CD1c-positive myeloid dendritic cell (primary cell): ENCODE measurements around the gene GRK2.

ENCODE experiments used
- DNase-seq: peaks from one replicate; pipeline ENCODE4 v3.0.0-alpha.2; 2016; ENCODE audit errors: extremely low spot score

Gene GRK2

DNA sequence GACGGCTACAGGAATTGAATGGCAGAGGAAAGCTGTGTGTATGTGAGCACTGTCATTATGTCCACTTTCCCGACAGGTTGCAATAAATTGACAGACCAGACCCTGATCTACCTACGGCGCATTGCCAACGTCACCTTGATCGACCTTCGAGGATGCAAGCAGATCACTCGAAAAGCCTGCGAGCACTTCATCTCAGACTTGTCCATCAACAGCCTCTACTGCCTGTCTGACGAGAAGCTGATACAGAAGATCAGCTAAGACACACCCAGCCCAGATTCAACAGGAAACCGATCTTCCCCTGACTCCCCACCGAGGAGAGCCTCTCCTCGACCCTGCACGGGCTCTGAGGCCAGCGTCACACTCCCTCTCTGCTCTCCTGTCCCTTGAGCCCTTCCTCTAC, 11.5 kb upstream of the GRK2 start:
- no peak for DNase-seq

GRCh38 chr11:67255353-67255752, 10.9 kb upstream of the GRK2 start:
- no peak for DNase-seq

DNA sequence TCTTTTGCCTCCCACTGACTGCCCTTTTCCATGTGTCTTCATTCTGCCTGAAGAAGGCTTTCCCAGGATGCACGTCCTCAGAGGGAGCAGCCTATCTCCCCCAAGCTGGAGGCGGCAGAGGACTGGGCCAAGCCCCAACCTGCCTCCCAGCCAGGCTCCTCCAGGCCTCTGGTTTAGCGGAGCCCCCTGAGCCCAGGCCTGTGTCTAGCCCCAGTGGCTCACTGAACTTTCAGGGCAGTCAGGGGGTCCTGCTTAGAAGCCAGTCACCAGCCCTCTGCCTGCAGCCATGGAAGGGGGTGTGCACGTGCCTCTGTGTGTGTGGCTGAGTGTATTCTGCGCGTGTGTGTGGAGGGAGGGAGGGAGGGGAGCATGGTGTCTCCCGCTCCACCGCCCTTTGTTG, 10.4 kb upstream of the GRK2 start:
- no peak for DNase-seq

GRCh38 chr11:67256477-67257135, 9.7 kb upstream of the GRK2 start:
- DNase-seq = no peak

- no peak for DNase-seq
Measured at GRCh38 chr11:67260406-67260805, 5.9 kb upstream of the GRK2 start.

- peak; percentile 60 for DNase-seq
Measured at GRCh38 chr11:67260885-67261639, 5.2 kb upstream of the GRK2 start.

- DNase-seq = no peak
Measured at GRCh38 chr11:67261640-67261945, 4.7 kb upstream of the GRK2 start.

DNA sequence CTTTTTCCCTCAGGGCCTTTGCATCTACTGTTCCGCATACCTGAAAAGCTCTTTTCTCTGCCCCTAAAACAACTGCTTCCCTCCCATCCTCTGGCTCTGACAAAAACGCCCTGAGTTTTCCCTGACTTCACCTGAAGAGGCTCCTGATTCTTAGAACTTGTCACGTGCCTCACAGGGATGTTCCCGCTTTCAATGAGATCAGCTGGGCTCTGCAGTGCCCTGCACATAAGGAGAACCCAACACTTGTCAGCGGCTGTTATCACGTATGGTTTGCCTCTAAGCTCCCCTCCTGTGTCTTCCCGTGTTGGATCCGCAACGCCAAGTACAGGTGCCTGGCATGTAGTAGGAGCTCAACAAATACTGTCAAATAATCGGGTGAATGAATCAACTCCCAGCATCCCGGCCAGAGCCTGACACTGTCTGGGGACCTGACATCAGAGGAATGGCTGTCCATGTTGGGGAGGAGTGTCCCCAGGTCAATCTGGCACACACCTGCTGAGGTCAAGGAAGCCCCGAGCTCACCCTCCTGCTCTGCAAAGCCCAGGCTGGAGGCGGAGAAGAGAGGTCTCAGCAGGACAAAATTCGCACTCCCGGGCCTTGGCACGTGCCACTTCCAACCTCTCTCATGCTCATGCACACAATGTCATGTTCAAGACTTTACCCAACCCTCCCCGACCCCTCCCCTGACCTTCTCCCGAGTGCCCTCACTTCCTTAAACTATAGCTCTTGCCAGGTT, 4.2 kb upstream of the GRK2 start:
- no peak for DNase-seq

DNA sequence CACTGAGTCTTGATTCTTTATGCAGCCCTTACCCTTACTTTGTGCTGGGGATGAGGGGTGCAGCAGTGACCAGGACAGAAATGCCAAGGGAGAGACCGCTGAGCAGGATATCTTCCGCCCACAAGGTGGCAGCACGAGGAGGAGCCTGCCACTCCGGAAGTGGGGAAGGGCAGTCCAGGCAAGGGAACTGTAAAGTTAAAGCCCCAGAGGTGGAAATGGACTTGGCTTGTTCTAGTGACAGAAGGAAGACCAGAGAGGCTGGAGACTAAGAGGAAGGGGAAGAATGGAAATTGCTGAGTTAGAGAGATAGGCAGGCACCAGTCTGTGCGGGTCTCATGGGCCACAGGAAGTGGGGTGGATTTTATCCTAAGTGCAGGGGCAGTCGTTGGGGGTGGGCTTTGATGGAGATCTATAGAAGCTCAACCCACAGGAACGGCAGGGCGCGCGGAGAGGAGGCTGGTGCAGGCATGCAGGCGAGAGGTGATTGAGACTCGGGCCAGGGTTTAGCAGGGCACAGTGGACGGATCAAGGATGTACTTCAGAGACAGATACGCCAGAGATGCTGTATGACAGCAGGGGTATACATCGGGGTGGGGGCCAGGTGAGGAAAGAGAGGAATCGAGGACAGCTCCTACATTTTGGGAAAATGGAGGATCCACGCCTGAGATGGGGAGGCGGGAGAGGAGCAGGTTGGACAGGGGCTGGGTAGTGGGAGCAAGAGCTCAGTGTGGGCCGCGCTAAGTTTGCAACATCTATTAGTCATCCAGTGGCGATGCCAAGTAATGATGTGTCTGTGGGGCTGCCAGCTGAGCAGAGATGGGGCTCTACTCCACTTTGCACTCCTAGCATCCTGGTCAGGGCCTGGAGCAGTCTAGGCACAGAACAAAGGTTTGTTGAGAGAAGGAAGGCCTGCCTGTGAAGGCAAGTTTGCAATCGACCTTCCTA, 3.3 kb upstream of the GRK2 start:
- peak; percentile 89 for DNase-seq

DNA sequence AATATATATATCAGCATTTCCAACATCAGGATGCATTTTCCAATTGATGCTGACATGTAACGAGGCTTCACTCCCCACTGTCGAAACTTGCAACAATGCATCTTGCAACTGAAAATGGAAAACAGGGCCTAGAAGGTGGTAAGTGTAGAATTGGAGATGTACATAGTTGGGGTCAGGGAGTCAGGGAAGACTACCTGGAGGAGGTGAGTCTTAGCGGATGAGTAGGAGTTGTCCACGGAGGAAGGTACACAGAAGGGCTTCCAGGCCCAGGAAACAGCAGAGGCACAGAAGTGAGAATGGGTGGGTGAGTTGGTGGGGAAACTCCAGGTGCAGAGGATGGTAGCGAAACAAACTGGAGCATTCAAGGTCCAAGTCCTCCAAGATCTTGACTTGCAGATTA, 2.0 kb upstream of the GRK2 start:
- DNase-seq = no peak

- DNase-seq = no peak
Measured at GRCh38 chr11:67264877-67265632, 1.2 kb upstream of the GRK2 start.

GRCh38 chr11:67265633-67266448, 432 bp upstream of the GRK2 start:
- peak; percentile 88 for DNase-seq

DNA sequence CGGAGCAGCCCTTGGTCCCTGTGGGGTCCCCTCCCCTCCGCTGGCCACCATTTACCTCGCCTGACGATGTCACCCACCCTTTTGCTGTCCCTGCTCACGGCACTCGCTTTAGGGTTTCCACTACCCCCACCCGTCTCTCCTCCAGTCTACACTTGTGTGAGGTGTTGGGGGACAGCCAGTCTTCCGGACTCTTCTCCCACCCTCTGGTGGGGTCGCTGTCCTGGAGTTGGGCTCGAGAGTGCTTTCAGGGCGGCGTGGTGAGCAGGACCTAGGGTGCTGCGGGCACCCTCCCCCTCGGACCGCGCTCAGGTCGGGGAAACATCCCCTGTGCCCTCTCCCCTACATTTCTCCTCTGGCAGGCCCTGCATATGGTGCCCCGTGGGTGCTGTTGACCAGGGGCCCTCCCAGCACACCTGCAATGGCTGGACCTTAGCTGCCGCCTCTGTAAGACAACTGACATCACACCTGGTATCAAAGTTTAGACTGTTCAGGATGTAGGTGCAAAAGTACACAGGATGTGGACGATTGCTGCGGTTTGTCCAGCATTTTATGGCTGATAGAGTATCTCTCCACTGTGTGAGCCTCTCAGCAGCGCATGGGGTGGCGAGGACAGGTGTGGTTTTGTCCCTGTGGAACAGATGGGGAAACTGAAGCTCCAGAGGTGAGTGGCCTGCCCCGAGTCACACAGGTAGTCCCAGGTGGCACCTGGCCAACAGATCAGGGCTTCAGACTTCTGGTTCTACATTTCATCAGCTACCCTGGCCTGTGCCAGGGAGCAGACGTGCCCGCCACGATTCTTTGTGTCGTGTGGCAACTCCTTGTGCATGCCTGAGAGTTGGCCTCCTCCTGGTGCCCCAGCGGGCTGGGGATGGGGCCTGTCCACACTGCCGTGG, 1.2 kb downstream of the GRK2 start:
- no peak for DNase-seq

GRCh38 chr11:67268081-67268961, 2.0 kb downstream of the GRK2 start:
- peak; percentile 95 for DNase-seq

DNA sequence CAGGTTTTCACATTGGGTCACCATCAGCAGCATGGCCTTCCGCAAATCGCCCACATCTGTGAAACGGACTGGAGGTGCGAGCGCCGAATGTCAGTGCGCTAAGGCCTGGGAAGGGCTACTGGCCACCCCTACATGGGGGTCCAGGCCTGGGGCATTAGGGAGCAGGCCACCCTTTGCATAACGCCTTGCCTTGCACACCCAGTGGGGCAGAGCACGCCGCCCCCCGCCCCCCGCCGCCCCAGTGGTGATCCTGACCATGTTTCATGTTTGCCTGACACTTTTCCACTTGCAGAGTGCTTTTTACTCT, 2.6 kb downstream of the GRK2 start:
- no peak for DNase-seq

GRCh38 chr11:67269401-67270255, 3.4 kb downstream of the GRK2 start:
- DNase-seq = no peak
